GM18868 (cell line): ENCODE data around the gene SDK1.
"Not testable (repeated sequence)": the region's sequence is repeated elsewhere in the genome, so short reads cannot be mapped to it uniquely, and the experiment has no call there.

Source experiments
- ATAC-seq: cut with Tn5 transposase; IDR thresholded peaks from one replicate; pipeline ENCODE4 v1.9.1; 2021; ENCODE audit warnings: mild to moderate bottlenecking, moderate library complexity; ENCODE audit not compliant: unreplicated experiment

SDK1 gene

DNA sequence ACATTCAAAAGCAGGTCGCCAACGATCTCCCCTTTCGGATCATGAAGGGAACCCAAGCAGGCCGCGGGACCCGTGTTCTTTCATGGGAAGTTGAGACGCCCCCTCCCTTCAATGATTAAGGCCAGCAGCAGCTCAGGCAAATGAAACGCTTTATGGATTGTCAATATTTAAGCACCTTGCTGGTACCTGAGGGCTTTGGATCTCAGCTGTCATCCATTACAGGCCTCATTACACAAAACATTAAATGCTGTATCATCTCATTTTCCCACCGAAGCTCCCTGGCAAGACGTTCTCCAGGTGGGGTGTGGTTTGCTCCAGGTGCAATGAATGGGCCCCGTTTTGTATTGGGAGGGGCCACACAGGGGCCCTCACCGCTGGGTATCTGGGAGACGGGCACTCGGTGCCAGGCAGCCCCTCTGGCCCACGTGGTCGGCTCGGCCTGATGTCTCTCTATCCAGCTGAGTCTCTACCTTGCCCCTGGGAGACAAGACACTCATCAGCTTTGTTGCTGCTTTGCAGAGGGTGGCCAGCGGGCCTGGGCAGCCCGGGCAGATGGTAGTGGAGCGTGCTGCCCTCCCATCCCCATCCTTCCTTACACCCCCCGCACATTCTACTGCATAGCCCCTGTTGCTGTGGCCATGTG, 925.0 kb downstream of the SDK1 start:
- ATAC-seq = no peak

DNA sequence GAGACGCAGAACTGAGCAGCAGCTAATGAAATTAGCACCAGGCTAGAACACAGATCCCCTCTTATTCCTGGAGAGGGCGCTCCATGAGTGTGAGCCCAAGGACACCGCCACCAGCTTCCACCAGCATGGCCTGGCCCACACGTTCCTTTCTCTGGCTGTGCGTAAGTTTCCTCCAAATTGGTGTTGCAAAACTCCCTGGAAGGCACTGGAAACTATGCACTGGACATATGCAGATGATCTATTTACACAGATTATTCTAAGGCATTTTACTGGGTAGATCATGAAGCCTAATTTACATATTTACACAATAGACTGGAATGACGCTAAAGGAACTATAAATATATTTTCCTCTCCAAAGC, 925.5 kb downstream of the SDK1 start:
- no peak for ATAC-seq

DNA sequence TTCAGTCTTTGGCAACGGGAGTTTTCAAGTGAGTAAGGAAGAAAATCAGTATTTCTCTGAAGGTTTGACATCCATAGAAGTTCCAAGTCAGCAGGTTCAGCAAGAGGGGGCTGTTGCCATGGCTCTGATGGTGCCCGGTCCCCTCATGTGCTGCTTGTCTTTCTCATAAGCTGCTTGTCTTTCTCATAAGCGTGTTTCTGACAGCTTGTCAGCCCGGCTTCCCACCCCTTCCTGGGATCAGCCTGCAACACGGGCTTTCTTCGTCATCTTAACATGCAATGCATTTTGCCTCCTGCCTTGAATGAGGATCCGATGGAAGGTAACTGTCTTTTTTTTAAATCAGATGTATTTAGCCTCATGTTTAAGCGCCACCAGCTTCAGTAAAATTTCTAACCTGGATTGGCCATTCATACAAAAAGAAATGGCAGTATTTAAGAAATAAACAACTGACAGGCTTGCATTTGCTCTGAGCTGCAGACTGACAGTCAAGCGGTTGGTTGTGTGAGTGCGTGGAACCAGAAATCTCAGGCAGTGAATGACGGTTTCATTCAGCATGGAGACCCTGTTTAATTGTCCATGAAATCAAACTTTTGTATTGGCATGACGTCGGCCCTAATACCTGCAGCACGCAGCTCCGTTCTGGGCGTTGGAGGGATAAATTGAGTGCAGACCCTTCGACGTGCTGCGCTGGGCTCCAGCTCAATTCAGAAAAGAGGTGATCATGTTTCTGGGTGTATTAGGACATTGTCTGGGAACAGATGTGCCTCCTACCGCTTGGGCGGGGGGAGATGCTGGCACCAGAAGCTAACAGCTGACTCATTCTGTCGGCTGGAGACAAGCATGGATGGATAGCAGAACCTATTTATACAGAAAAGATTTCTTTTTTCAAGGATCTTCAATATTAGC, 926.3 kb downstream of the SDK1 start:
- ATAC-seq = no peak

DNA sequence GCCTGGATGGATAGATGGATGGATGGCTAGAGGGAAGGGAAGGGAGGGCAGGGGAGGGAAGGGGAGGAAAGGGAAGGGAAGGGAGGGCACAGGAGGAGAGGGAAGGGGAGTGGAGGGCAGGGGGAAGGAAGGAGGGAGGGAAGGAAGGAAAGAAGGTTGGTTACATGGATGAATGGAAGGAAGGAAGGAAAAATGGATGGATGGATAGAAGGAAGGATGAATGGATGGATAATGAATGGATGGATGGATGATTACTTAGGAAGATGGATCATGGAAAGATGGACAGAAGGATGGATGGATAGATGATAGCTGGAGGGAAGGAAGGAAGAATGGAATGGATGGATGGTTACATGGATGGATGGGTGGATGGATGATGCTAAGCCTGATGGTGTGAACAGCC, 929.3 kb downstream of the SDK1 start:
- no peak for ATAC-seq

DNA sequence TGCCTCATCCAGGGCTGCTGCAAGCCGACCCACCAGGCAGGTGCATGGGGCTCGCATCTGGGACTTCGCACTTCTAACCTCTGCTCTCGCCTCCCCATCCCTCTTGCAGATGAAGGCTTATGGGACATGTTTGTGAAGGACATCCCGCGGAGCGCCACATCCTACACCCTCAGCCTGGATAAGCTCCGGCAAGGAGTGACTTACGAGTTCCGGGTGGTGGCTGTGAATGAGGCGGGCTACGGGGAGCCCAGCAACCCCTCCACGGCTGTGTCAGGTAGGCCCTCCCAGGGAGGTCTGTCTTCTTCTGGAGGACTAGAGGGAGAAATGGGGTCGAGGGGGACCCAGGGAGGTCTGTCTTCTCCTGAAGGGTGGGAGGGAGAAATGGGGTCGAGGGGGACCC, 932.1 kb downstream of the SDK1 start:
- no peak for ATAC-seq

DNA sequence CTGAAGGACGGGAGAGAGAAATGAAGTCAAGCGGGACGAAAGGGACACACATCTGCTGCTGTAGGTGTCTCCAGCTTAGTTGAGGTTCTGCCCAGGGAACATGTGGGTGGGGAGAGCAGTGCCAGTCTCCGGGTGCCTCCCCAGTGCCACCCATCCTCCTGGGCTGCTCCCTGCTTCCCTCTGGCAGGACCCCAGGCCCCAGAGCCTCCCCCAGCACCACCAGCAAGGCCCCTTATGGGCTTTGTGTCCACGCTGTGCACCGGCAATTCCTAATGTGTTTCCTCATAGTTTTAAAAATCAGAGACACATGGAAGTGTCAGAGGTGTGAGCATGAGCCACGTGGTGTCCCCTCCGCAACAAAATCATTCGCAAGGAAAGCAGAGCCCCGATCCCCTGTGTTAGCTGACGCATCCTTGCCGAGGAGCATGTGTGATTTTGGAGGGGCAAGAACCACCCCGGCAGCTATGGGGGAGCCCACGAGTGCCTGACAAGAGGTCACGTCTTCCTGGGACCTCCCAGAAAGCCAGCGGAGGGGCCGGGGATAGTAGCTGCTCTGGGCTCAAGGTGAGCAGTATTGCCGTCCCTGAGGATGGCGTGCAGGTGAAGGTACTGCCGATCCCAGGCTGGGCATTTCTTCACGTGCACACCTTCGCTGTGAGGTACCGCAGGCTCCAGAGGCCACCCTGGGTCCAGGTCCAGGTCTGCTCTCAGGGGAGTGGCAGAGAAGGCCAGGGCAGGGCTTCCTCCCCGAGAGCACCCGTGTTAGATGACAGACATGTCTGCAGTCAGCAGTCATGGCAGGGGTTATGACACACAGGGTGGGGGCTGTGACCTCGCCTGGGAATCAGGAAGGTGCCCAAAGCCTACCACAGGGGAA, 932.8 kb downstream of the SDK1 start:
- no peak for ATAC-seq

DNA sequence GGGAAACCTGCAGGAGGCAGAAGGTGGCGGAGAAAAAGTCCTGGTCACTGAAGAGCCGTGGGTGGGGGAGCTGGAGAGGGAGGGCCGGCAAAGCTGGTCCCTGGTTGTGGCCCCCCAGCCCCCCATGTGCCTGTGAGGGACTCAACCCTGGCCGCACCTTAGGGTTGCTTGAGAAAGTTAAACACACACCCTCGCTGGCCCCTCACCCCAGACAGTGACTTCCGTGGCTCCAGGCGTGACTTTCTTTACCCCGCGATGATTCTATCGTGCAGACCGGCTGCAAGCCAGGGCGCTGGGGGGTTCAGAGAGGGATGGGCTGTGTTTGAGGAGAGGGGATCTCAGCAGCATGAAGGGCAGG, 933.4 kb downstream of the SDK1 start:
- ATAC-seq = no peak

DNA sequence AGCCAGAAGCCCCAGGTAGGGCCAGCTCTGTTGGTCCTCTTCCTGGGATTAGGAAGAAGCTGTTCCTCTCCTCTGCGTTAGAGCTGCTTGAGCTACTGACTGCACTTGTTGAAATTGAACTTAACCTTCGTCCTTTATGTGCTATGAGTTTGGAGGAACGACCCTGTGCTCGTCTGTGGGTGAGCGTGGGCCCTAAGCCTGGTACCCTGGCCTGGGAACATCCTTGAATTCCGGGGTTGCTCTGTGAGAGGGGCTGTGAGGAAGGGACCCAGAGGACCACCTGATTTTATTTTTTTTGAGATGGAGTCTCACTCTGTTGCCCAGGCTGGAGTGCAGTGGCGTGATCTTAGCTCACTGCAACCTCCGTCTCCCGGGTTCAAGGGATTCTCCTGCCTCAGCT, 933.8 kb downstream of the SDK1 start:
- no peak for ATAC-seq

DNA sequence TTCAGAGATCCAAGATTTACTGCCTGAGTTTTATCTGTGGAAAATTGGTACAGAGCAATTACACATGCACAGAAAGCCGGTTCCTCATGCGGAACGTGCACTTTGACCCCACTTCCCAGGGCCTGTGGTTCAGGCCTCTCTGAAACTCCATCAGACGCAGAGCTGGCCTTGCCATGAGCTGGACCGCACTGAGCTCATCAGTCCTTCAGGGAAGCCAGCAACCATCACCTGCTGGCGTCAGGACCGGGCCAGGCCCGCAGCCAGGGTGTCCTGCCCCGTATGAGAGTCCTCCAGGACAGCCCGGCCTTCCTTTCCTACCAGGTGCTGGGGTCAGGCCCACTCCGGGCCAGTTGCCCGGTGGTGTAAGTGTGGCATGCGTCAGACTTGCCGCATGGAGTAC, 934.5 kb downstream of the SDK1 start:
- ATAC-seq = no peak

DNA sequence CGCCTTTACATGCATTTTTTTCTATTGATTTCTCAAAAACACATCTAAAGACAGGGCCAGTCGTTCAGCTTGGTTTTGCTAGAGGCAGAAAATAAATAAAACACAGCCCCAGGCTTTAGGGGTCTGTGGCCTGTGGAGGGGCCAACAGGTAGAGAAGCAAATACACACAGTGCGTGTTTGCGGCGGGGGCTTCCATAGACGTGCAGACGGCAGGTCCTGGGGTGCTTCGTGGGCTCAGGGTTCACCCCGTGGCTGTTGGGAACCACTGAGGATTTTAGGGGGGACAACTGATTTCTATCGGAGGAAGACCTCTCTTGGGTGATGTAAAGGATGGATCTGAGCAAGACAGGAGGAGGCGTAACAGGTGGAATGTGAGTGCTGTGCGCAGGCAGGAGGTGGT, 935.3 kb downstream of the SDK1 start:
- ATAC-seq = no peak

DNA sequence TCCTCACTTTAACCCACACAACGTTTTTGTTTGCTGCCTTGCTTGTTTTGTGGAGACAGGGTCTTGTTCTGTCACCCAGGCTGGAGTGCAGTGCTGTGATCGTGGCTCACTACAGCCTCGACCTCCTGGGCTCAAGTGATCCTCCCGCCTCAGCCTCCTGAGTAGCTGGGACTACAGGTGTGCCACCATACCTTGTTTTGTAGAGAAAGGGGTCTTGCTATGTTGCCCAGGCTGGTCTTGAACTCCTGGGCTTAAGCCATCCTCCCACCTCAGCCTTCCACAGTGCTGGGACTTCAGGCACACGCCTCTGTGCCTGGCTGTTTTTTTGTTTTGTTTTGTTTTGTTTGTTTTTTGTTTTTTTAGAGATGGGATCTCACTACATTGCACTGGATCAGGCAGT, 935.8 kb downstream of the SDK1 start:
- not testable (repeated sequence) for ATAC-seq

DNA sequence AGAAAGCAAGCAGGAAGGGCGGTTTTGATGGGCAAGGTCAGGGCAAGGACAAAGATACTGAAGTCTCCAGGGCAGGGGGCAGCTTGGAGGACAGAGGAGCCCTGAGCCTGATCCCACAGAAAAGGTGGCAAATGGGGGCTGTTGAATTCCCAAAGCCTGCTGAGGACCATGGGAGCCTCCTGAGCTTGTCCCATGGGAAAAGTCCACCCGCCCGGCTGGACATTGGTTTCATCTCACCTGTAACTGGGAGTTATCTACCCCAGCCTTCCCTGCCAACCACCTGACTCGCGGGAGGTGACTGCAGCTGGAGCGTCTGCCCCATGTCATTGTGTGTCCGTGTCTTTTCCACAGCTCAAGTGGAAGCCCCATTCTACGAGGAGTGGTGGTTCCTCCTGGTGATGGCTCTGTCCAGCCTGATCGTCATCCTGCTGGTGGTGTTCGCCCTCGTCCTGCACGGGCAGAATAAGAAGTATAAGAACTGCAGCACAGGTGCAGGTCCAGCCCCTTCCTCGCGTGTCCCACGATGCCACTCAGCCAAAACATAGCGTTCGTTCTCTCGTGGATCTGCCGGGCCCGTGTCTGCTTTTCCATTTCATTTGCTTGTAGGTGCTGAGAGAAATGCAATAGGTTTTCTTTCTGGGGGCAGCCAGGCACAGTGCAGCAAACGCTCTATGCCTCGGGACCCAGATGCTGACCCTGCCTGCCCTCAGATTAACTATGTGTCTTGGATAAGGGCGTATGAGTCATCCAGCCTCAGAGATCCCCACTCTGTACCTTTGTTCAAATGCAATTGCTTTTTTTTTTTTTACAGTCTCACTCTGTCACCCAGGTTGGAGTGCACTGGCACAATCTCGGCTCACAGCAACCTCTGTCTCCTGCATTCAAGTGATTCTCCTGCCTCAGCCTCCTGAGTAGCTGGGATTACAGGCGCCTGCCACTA, 936.5 kb downstream of the SDK1 start:
- no peak for ATAC-seq

DNA sequence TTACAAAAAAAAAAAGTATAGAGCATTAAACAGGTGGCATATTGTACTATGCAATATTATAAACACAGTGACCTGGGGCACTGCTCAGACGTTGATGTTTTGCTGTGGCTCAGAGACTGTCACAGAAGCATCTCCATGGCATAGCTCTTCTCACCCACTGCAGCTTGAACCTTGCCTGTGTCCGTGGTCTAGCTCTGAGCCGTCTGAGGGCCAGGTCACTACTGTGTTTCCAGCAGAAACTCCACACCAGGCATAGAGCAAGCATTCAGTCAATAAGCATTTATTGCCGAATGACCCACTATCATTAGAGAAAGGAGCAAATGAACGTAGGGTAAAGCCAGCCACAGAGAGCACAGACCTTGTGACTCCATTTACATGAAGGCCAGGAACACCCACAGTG, 937.8 kb downstream of the SDK1 start:
- no peak for ATAC-seq

DNA sequence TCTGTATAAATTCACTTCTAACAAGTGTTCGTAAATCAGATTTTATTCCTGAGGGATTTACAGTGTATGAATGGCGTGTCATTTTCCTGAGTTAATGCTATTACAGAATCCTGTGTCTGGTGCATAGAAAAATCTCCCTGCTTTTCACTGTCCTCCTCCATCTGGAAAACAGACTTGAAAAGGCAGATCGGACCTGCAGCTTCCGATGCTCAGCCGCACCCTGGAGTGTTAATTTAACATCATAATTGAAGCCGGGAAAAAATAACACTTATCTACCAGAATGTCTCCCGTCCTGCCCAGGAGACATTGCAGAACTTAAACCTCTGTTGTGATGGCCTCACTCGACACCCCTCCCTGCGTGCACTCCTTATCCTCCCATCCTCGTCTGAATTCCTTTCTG, 939.0 kb downstream of the SDK1 start:
- ATAC-seq = no peak

DNA sequence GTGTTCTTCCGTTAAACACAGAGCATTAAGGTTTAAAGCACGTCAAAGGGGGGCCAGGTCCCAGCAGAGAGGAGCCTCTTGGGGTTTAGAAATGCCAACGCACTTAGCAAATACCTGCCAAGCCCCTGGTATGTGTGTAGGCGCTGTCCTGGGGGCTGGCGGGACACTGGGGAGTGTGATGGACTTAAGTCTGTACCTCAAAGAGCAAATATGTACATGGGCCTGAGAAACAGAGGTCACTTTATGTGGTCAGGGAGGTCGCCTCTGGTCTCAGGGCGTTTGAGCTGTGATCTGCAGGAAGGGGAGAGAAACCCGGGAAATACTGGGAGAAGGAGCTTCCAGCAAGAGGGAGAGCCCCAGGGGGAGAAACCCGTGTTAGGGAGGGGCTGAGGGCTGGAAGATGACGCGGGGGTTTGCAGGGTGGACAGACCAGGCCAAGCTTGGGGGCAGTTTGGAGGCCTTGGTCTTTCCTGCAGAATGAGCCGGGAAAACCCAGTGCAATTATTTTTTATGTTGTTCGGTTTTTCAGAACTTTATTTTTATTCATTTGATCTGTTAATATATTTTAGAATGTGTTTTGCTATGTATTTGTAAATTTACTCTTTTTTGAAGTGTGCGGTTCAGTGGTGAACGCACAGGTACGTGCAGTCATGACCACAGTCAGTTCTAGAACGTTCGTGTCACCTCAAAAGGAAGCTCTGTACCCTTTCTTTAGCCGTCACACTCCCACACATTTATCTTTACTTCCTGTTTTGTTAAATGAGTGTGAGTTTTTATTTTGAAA, 939.7 kb downstream of the SDK1 start:
- ATAC-seq = no peak

DNA sequence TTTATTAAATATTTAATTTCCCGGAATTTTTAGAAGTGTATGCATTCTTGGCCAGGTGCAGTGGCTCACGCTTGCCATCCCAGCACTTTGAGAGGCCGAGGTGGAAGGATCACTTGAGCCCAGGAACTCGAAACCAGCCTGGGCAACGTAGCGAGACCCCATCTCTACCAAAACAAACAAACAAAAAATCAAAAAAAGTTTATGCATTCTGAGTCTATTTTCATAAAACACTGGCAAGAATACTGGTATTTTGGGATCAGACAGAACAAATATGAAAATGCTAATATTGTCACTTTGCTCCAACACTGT, 940.2 kb downstream of the SDK1 start:
- no peak for ATAC-seq

DNA sequence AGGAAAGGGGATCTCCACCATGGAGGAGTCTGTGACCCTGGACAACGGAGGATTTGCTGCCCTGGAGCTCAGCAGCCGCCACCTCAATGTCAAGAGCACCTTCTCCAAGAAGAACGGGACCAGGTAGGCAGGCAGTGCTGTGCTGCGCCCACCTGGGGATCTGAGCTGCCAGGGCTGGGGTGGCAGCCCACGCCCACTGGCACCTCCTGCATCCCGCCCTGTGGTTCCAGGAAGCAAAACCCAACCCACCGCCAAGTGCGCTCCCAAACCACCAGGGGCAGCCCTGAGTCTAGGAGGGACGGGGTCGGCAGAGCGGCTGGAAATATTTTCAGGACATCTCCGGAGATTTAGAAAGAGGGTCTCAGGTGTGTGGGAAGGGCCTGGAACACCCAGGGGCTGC, 940.7 kb downstream of the SDK1 start:
- ATAC-seq = no peak

DNA sequence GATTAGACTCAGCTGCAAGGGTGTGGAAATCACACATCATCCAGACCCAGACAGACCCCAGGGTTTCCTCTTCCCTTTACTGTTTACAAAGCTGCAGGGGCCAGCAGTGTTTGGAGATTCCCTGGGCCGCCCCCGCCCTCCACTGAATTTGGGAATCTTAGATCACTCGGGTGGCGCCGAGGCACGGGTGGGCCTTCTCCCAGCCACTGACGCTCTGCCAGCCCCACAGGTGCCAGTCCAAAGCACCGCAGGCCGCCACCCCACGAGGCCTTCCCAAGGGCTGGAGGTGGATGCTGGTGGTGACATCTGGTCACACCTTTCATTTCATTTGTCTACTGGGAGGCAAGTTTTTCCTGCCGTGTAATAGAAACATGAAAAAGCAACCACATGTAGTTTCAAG, 941.7 kb downstream of the SDK1 start:
- ATAC-seq = no peak

DNA sequence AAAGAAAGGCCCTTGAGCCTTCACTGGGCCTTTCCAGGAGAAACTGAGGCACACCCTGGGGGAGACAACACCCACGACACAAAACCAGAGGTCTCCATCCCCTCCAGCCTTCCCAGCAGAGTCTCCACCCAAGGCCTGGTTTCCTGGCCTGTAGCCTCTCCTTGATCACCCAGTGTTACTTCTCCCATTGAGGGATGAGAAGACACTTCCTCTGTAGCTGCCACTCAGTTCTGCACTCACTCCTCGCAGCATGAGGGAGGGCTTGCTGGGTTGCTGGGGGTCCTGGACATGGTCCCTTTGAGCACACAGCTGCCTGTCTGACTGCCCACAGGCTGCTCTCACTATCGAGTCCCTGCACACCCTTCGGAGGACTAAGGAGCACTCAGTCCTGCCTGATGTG, 943.0 kb downstream of the SDK1 start:
- no peak for ATAC-seq

DNA sequence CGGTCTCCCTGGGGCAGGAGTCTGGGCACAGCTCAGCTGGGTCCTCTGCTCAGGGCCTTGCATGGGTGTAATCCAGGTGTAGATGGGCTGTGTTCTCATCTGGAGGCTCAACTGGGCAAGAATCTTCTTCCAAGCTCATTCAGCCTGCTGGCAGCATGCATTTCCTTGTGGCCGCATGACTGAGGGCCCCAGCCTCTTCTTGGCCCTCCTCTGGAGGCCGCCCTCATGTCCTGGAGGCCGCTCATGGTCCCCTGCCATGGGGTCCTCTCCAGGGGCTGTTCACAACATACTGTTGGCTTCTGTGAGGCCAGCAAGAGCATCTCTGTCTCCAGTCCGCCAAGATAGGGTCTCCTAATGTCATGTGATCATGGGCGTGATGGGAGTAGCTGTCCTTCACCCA, 943.6 kb downstream of the SDK1 start:
- no peak for ATAC-seq
